B cell (primary cell): ENCODE results near the gene OR52M1. TPM values are rescaled to one million over a fixed set of nuclear protein-coding genes. Genes with fewer than 3 reads are reported as not detected.

ENCODE experiments used
- ATAC-seq: fragments of 200-7000 bp; cut with Tn5 transposase; one replicate; pipeline ENCODE4 v1.10.0; 2021; ENCODE audit warnings: low read depth, mild to moderate bottlenecking, moderate number of reproducible peaks, moderate library complexity
- CTCF ChIA-PET: fragments of 350-600 bp; sonication (Branson Sonifier 250); formaldehyde crosslinking; loops from one replicate; lab custom pipeline; 2021; ENCODE audit warnings: antibody characterized with exemption, inconsistent platforms; lab: Charles Lee
- POLR2A ChIA-PET: fragments of 350-600 bp; sonication (Branson Sonifier 250); formaldehyde crosslinking; loops from one replicate; lab custom pipeline; 2021; ENCODE audit warnings: antibody characterized with exemption; lab: Charles Lee
- DNase-seq: peaks from one replicate; pipeline ENCODE4 v3.0.0; 2013
- H2AFZ ChIP-seq: 2 replicates; pipeline ENCODE4 v1.6.1; 2012; ENCODE audit warnings: mild to moderate bottlenecking, low read depth, low read length; ENCODE audit not compliant: insufficient read depth, poor library complexity, severe bottlenecking
- H3K27ac ChIP-seq, 2 donors: 1 replicate in 1 of 2; 2 replicates in 1 of 2; pipeline ENCODE4 v1.5.1; 2012 to 2013; ENCODE audit warnings: low read length in 2 of 2, mild to moderate bottlenecking in 2 of 2, moderate library complexity in 1 of 2
- H3K27me3 ChIP-seq, 4 experiments: fragments of 200-600 bp in 1 of 4; sonication (generic) in 1 of 4; replicated peaks in 1 of 4; 1 replicate in 2 of 4; 2 replicates in 2 of 4; pipeline versions ENCODE4 v1.6.1 to v1.7.0; 2013 to 2016; ENCODE audit warnings: low read length in 3 of 4, mild to moderate bottlenecking in 2 of 4, mixed read lengths in 1 of 4, moderate library complexity in 1 of 4; ENCODE audit not compliant: insufficient read depth in 4 of 4, control insufficient read depth in 3 of 4; ENCODE audit errors: control extremely low read depth in 1 of 4
- H3K36me3 ChIP-seq, 2 experiments: replicated peaks in 1 of 2; 1 replicate in 1 of 2; 2 replicates in 1 of 2; pipeline versions ENCODE4 v1.6.1 to v1.7.1; 2013; ENCODE audit warnings: low read length in 1 of 2; ENCODE audit not compliant: insufficient read depth in 2 of 2, control insufficient read depth in 1 of 2; ENCODE audit errors: control extremely low read depth in 1 of 2, extremely low read depth in 1 of 2
- H3K4me1 ChIP-seq, 2 donors: fragments of 200-600 bp in 1 of 2; sonication (generic) in 1 of 2; 1 replicate in 1 of 2; 2 replicates in 1 of 2; pipeline versions ENCODE4 v1.5.1 to v1.6.1; 2013 to 2017; ENCODE audit warnings: low read length in 2 of 2; ENCODE audit not compliant: control insufficient read depth in 2 of 2, insufficient read depth in 2 of 2
- H3K4me2 ChIP-seq: replicated peaks from 2 replicates; pipeline ENCODE3; 2012; ENCODE audit warnings: mild to moderate bottlenecking, low read depth, low read length; ENCODE audit not compliant: poor library complexity, severe bottlenecking
- H3K4me3 ChIP-seq, 5 experiments: fragments of 200-600 bp in 1 of 5; sonication (generic) in 1 of 5; 1 replicate in 3 of 5; 2 replicates in 2 of 5; pipeline versions ENCODE4 v1.5.1 to v1.7.0; 2011 to 2016; ENCODE audit warnings: low read length in 4 of 5, mild to moderate bottlenecking in 4 of 5, low read depth in 2 of 5, control low read depth in 1 of 5, moderate library complexity in 1 of 5; ENCODE audit not compliant: insufficient read depth in 1 of 5; ENCODE audit errors: control extremely low read depth in 1 of 5, extremely low read depth in 1 of 5
- H3K79me2 ChIP-seq: fragments of 200-600 bp; sonication (generic); one replicate; pipeline ENCODE4 v1.6.0; 2016; ENCODE audit warnings: low read length; ENCODE audit not compliant: control insufficient read depth, insufficient read depth
- H3K9ac ChIP-seq: fragments of 200-600 bp; sonication (generic); 2 replicates; pipeline ENCODE4 v1.6.1; 2017; ENCODE audit warnings: mild to moderate bottlenecking, low read length, moderate library complexity
- H3K9me3 ChIP-seq, 3 donors: one replicate each; pipeline versions ENCODE4 v1.6.1 to v1.7.1; 2013; ENCODE audit warnings: low read length in 2 of 3; ENCODE audit not compliant: control insufficient read depth in 2 of 3, insufficient read depth in 1 of 3; ENCODE audit errors: control extremely low read depth in 1 of 3
- H4K20me1 ChIP-seq: 2 replicates; pipeline ENCODE4 v1.6.0; 2012; ENCODE audit warnings: mild to moderate bottlenecking, low read length; ENCODE audit not compliant: insufficient read depth, control insufficient read depth, poor library complexity, severe bottlenecking
- H3K27ac Mint-ChIP-seq: one replicate; pipeline ENCODE4 v1.8.0; 2021; ENCODE audit warnings: mixed read lengths
- H3K27me3 Mint-ChIP-seq: one replicate; pipeline ENCODE4 v1.8.0; 2021; ENCODE audit warnings: mixed read lengths
- H3K4me1 Mint-ChIP-seq: one replicate; pipeline ENCODE4 v1.8.0; 2021; ENCODE audit warnings: mixed read lengths
- H3K4me3 Mint-ChIP-seq: one replicate; pipeline ENCODE4 v1.8.0; 2021; ENCODE audit warnings: mixed read lengths
- H3K9me3 Mint-ChIP-seq: one replicate; pipeline ENCODE4 v1.8.0; 2022; ENCODE audit warnings: mixed read lengths; ENCODE audit not compliant: insufficient read depth
- EZH2 ChIP-seq: IDR thresholded peaks from 2 replicates; pipeline ENCODE4 v1.6.1; 2012; ENCODE audit warnings: borderline replicate concordance, low read depth, mild to moderate bottlenecking, moderate library complexity, low read length; ENCODE audit not compliant: insufficient read depth, poor library complexity, severe bottlenecking
- WGBS: methylation state at CpG from one replicate; pipeline ENCODE4 v1.1.5; 2013; ENCODE audit warnings: missing lambda C conversion rate; ENCODE audit not compliant: insufficient coverage; 5-methylcytosine and 5-hydroxymethylcytosine counted together
- intact Hi-C: fragments of 100-400 bp; cut with micrococcal nuclease; formaldehyde crosslinking; loops from one replicate; pipeline ENCODE4 v1.10.0; 2022
- polyA plus RNA-seq: library from polyadenylated mRNA; depleted of rRNA; stranded (reverse); fragments of >200 nt; gene quantifications from 2 replicates; pipeline ENCODE4 v1.2.3, GENCODE V29; 2012
- total RNA-seq, 2 donors: library from RNA; stranded (reverse); fragments of 120-200 nt in 1 of 2; gene quantifications; 1 replicate in 1 of 2; 2 replicates in 1 of 2; pipeline versions ENCODE4 v1.2.3 to v1.2.4, GENCODE V29; 2013 to 2022
- TF ChIP-seq, protein P1 (sequence below): fragments of 200-600 bp; IDR thresholded peaks from one replicate; pipeline ENCODE4 v1.8.0; 2022; ENCODE audit warnings: antibody characterized with exemption, mild to moderate bottlenecking

OR52M1 gene
- total and polyA plus RNA-seq, 2 donors (not counting 1 experiment from before 2014, with no cell fraction given), result not detected

DNA sequence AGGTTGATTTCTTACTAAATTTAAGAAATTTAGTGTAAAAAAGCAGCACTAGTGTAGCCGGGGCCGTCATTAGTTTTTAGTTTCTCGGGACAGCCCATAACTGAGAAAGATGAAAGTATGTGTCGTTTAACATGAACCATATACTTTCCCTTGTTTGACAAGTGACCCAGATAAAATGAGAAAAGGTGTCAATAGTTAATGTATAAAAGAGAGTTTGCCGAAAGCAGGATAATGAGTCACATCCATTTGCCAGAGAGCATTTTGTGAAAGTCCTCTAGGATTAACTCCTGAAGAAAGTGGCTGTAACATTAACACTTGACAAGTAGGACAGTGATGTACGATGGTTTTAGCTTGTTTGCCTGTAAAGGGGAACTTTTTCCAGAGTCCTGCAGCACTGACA lies 49.0 kb upstream of the OR52M1 start:
- Histone ChIP-seq H3K79me2 (no peaks in the 10 kb centered on the region), H3K9ac (no peak overlapping the region), H3K9me3 (peaks cover 0 to 4% (median 1%) of the 10 kb centered on the region in 3 donors), H3K27ac (no peak overlapping the region), H3K4me1 (peaks cover 0 to 3% of the 10 kb centered on the region in 2 donors), H3K36me3 (no peaks in the 10 kb centered on the region), H3K4me2 (no peak overlapping the region), H4K20me1 (no peaks in the 10 kb centered on the region), H2AFZ (no peak overlapping the region), H3K27me3 (peaks cover 0 to 4% (median 0%) of the 10 kb centered on the region in 4 experiments), H3K4me3 (no peak overlapping the region)
- Mint-ChIP-seq H3K27ac (no peak overlapping the region), H3K4me3 (no peak overlapping the region), H3K9me3 (peaks cover 6% of the 10 kb centered on the region), H3K27me3 (peaks cover 35% of the 10 kb centered on the region), H3K4me1 (peaks cover 8% of the 10 kb centered on the region)
- 67% methylated on average over 2 of the region's 6 CpGs for WGBS
- intact Hi-C loops, result no loop called here
- TF ChIP-seq, protein P1, sequence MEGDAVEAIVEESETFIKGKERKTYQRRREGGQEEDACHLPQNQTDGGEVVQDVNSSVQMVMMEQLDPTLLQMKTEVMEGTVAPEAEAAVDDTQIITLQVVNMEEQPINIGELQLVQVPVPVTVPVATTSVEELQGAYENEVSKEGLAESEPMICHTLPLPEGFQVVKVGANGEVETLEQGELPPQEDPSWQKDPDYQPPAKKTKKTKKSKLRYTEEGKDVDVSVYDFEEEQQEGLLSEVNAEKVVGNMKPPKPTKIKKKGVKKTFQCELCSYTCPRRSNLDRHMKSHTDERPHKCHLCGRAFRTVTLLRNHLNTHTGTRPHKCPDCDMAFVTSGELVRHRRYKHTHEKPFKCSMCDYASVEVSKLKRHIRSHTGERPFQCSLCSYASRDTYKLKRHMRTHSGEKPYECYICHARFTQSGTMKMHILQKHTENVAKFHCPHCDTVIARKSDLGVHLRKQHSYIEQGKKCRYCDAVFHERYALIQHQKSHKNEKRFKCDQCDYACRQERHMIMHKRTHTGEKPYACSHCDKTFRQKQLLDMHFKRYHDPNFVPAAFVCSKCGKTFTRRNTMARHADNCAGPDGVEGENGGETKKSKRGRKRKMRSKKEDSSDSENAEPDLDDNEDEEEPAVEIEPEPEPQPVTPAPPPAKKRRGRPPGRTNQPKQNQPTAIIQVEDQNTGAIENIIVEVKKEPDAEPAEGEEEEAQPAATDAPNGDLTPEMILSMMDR, result no peak
- TF ChIP-seq EZH2, result no peak
- ATAC-seq (no peak), DNase-seq (no peak)
- ChIA-PET POLR2A (no interaction called here), CTCF (interaction anchor here (5.9 kb wide), 1 partner anchor 309 kb away, joined by 87 read pairs; no protein-coding TSS in a partner anchor)

DNA sequence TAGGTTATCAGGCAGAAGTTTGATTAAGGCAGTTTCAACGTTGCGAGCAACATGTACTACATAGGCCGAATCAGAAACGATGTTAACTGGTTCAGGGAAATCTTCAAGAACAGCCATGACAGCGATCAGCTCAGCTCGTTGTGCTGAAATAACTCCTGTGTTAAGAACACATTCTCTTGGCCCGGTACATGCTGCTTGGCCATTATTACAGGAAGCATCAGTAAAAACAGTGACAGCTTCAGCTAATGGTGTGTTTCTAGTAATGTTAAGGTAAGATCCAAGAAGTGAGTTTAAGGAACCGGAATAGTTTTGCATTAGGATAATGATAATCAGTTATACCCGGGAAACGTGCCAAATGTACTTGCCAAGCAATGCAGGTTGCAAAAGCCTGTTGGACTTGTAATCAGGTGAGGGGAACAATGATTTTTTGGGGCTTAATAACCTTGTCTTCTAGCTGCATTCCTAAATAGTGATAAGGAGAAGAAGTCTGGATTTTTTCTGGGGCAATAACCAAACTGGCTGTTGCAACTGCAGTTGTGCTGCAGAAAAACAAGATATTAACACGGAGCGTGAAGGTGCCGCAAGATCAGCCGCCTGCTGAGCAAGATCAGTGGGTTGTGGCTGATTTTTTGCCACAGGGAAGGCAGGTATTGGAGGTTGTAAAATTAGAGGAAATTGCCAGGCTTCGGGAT lies 48.3 kb upstream of the OR52M1 start:
- no peak for TF ChIP-seq EZH2
- TF ChIP-seq, protein P1, result no peak
- H3K9me3 ChIP-seq, result peaks cover 0 to 3% (median 0%) of the 10 kb centered on the region in 3 donors
- no peak overlapping the region for H3K4me2 ChIP-seq
- peaks cover 27% of the 10 kb centered on the region for H3K27me3 Mint-ChIP-seq
- H3K4me3 ChIP-seq, result no peak overlapping the region
- POLR2A ChIA-PET, result no interaction called here
- ATAC-seq (no peak), DNase-seq (no peak)
- H3K27ac ChIP-seq, result no peak overlapping the region
- no peak overlapping the region for H3K9ac ChIP-seq
- H3K27me3 ChIP-seq, result peaks cover 0 to 4% (median 0%) of the 10 kb centered on the region in 4 experiments
- no peaks in the 10 kb centered on the region for H3K79me2 ChIP-seq
- intact Hi-C loops, result no loop called here
- H3K4me3 Mint-ChIP-seq, result no peak overlapping the region
- 87% methylated on average over 15 of the region's 15 CpGs for WGBS
- peaks cover 1% of the 10 kb centered on the region for H3K9me3 Mint-ChIP-seq
- H3K27ac Mint-ChIP-seq, result no peak overlapping the region
- no peaks in the 10 kb centered on the region for H4K20me1 ChIP-seq
- CTCF ChIA-PET, result interaction anchor here (5.9 kb wide), 1 partner anchor 310 kb away, joined by 87 read pairs; no protein-coding TSS in a partner anchor
- H3K4me1 ChIP-seq, result peaks cover 0 to 3% of the 10 kb centered on the region in 2 donors
- H2AFZ ChIP-seq, result no peak overlapping the region
- no peaks in the 10 kb centered on the region for H3K36me3 ChIP-seq
- H3K4me1 Mint-ChIP-seq, result peaks cover 8% of the 10 kb centered on the region
